ENCODE measurements around the gene MRM2.

Gene MRM2

GRCh38 chr7:2201686-2202360 lies 40.2 kb downstream of the MRM2 start:
- no peak for DNase-seq

GRCh38 chr7:2201128-2201527 lies 40.9 kb downstream of the MRM2 start:
- DNase-seq: no peak

GRCh38 chr7:2200584-2200980 lies 41.4 kb downstream of the MRM2 start:
- no peak for DNase-seq

- DNase-seq: no peak
These were observed 41.9 kb downstream of the MRM2 start for GRCh38 chr7:2199956-2200583.

- DNase-seq: no peak
These were observed 42.5 kb downstream of the MRM2 start for GRCh38 chr7:2199528-2199927.

DNA sequence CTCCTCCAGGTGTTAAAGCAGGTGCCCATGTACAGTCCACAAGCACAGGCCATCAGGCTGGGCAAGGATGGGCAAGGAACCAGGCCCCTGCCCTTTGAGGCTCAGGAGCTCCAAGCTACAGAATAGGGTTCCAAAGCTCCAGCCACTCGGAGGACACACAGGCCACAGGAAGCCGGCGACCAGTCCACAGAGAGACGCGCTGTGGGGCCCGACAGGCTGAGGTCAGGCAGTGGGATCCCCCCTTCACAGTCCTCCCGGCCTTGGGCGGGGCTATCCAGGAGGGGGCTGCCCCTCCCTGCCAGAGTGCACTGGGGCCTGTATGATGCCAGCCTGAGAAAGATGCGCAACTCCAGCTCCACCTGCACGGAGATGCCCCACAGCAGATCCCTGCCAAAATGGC lies 43.2 kb downstream of the MRM2 start:
- no peak for DNase-seq

- DNase-seq: no peak
These were observed 43.8 kb downstream of the MRM2 start for GRCh38 chr7:2198206-2198605.

- DNase-seq: no peak
These were observed 44.4 kb downstream of the MRM2 start for GRCh38 chr7:2197436-2198155.

DNA sequence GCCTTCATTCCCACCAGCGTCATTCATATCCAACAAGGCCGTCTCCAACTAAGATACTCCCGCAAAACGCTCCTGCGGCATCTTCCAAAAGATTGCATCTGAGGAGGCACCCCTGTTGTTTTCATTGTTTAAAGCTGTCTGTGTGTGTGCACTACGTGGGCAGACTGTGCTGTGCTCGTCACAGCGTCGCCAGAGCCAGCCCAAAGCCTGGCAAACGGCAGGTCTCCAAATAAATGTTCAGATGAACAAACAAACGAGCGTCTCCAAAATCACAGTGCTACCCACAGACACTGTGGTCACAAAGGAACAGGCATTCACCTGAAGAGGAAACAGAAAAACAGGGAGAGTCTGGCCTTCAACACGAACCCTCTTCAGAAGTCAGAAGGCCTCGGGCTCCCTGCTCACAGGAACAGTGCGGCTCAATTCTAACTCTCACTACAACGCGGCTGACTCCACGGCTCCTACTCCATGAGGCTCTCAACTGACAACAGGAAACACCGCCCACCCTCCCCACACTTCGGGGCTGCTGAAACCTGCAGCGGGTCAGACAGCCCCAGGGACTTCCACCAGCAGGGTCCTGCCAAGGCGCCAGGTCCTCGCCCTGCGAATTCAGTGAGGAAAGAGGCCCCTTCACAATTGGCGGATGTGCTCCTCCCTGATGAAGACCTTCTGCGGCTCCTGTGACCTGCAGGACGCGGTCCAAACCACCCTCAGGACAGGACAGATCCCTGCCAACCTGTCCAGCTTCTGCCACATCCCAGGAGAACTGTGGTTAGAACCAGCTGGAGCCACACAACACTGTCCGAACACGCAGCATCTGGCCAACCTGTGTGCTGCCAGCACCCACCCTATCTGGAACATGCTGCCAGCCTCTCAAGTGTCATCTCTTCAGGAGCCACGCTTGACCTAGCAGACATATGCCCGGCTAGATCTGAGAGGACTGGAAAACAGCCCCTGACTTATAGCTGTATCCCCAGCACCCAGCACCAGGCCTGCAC lies 45.3 kb downstream of the MRM2 start:
- no peak for DNase-seq

GRCh38 chr7:2195400-2196246 lies 46.4 kb downstream of the MRM2 start:
- peak; percentile 87 for DNase-seq

DNA sequence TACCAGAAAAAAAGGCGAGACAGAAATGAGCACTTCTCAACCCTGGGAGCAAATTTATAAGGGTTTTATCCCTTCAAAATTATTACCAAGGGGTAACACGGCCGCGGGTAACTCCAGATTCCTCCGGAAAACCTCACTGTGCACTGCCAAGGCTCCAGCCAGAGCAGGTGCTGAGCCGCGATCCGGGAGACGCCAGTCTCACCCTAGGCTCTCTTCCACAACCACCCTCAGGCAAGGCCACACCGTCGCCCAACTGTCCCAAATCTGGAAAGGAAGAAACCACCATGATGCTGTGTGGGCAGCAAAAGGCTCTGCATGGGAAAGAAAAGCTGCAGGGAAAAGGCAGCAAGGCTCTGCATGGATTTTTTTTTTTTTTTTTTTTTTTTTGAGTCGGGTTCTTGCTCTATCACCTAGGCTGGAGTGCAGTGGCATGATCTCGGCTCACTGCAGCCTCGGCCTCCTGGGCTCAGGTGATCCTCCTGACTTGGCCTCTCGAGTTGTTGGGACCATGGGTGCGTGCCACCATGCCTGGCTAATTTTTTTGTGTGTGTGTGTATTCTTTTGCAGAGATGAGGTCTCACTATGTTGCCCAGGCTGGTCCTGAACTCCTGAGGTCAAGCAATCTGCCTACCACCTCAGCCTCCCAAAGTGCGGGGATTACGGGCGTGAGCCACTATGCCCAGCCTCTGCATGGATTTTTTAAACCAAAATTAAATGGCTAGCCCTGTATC lies 48.3 kb downstream of the MRM2 start:
- no peak for DNase-seq

- DNase-seq: no peak
These were observed 49.0 kb downstream of the MRM2 start for GRCh38 chr7:2192831-2193534.

GRCh38 chr7:2191016-2191415 lies 51.0 kb downstream of the MRM2 start:
- DNase-seq: no peak

DNA sequence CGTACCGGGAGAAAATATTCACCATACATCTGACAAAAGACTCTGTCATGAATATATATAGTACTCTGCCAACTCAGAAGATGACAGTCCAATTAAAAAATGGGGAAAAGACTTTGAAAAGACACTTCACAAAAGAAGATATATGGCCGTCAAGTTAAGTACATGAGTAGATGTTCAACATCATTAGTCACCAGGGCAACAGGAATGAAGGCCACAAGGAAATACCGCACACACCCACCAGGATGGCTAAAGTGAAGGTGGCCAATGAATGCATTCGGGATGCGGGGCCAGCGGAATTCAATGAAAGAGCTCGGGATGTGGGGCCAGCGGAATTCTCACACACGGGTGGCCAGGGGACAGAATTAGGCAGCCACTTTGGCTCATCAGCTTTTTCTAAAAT lies 51.5 kb downstream of the MRM2 start:
- DNase-seq: no peak

- no peak for DNase-seq
These were observed 55.8 kb downstream of the MRM2 start for GRCh38 chr7:2186166-2186565.

DNA sequence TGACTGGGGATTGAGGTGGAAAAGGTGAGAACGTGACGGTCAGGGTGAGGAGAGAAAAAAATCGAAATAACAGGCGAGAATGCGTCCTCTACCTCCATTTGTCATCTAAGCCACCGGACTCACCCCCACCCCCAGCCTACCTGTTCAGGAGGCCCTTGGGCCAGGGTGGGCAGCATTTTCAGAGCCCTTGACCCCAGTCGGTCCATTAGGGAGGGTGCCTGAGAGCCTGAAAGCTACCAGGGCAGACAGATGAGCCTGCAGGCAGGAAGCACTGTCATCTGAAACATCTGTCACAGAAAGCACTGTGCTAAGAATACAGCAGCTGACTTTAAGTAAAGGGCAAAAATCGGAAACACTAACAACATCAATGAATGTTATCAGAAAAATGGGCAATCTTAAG lies 56.3 kb downstream of the MRM2 start:
- peak; percentile 14 for DNase-seq
